ENCODE data around the gene MYO16. TPM values are rescaled to one million over a fixed set of nuclear protein-coding genes. Genes with fewer than 3 reads are reported as not detected.
"Not testable (repeated sequence)": the region's sequence is repeated elsewhere in the genome, so short reads cannot be mapped to it uniquely, and the experiment has no call there.

Gene MYO16
- total and polyA plus RNA-seq, 12 donors = 0.56 to 2.4 (median 1.4) TPM

DNA sequence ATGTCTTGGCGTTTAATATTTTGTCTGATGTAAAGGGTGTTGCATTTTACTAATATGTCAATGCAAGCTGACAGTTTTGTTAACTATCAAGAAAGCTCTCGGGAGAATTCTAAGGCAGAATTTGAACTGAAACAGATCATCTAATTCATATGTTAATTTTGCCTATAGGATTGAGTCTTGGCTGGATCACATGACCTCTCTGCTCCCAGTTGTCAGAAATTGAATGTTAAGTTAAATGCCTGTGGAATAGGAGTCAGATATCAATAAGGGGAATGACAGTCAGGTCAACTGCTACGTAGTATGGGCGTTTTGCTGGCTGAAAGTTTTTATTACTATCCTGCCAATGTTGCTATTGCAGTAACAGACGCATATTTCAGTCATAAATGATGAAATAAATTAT, 358.5 kb downstream of the MYO16 start:
- no peaks in the 10 kb centered on the region for H3K4me1 ChIP-seq (replicated peaks in 1 of 2)
- intact Hi-C loops (cut with DNase I) = no loop called here
- DNase-seq = no peak
- H3K27me3 ChIP-seq = no peaks in the 10 kb centered on the region
- no peaks in the 10 kb centered on the region for H3K36me3 ChIP-seq (replicated peaks in 1 of 2)
- WGBS, 4 donors = 69 to 82% (median 72%) methylated on average over 5 of the region's 5 CpGs
- no peak overlapping the region for H3K27ac ChIP-seq
- H3K4me3 ChIP-seq = no peak overlapping the region
- TF ChIP-seq, protein P1, sequence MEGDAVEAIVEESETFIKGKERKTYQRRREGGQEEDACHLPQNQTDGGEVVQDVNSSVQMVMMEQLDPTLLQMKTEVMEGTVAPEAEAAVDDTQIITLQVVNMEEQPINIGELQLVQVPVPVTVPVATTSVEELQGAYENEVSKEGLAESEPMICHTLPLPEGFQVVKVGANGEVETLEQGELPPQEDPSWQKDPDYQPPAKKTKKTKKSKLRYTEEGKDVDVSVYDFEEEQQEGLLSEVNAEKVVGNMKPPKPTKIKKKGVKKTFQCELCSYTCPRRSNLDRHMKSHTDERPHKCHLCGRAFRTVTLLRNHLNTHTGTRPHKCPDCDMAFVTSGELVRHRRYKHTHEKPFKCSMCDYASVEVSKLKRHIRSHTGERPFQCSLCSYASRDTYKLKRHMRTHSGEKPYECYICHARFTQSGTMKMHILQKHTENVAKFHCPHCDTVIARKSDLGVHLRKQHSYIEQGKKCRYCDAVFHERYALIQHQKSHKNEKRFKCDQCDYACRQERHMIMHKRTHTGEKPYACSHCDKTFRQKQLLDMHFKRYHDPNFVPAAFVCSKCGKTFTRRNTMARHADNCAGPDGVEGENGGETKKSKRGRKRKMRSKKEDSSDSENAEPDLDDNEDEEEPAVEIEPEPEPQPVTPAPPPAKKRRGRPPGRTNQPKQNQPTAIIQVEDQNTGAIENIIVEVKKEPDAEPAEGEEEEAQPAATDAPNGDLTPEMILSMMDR (IDR thresholded peaks at IDR 0.05) = no peak
- TF ChIP-seq POLR2A (IDR thresholded peaks at IDR 0.05) = no peak
- no peaks in the 10 kb centered on the region for H3K9me3 ChIP-seq (replicated peaks in 1 of 3)

DNA sequence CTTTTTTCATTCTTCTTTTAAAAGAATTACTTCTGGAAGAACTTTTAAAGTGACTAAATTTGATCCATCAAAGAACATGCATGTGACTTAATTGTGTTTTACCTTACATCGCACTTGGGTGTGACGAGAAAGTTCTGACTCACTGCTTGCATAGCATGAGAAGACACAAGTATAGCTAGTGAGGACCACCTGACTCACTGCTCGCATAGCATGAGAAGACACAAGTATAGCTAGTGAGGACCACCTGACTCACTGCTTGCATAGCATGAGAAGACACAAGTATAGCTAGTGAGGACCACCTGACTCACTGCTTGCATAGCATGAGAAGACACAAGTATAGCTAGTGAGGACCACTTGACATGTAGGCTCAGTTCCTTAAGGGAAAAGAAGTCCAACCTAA, 362.0 kb downstream of the MYO16 start:
- 72 to 80% (median 77%) methylated on average over 3 of the region's 3 CpGs for WGBS, 4 donors
- H3K27me3 ChIP-seq; H3K4me3 ChIP-seq; H3K27ac ChIP-seq; DNase-seq; H3K9me3 ChIP-seq (replicated peaks in 1 of 3); H3K4me1 ChIP-seq (replicated peaks in 1 of 2); intact Hi-C loops (cut with DNase I); H3K36me3 ChIP-seq (replicated peaks in 1 of 2): not testable (repeated sequence)

DNA sequence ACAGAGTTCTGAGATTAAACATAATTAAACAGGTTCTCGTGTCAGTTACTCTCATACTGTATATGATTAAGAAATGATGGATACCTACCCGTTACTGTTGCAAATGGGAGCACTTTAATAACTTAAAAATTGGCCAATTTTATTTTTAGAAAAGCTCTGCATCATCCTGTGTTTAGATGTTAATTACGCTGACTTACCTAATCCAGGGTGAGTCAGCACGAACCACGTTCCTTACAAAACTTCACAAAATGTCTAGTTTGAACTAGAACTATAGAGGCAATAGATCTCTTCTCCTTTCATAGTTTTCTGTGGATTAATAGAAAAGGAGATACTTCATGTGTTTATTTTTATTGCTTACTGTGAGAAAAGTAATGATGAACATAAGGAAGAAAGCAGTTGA, 363.9 kb downstream of the MYO16 start:
- H3K27me3 ChIP-seq = no peaks in the 10 kb centered on the region
- H3K9me3 ChIP-seq (replicated peaks in 1 of 3) = no peaks in the 10 kb centered on the region
- H3K4me3 ChIP-seq = no peak overlapping the region
- no peak for DNase-seq
- no peak overlapping the region for H3K27ac ChIP-seq
- WGBS, 4 donors = 60 to 88% (median 74%) methylated on average over 5 of the region's 5 CpGs
- TF ChIP-seq, protein P1 (IDR thresholded peaks at IDR 0.05) = no peak
- TF ChIP-seq POLR2A (IDR thresholded peaks at IDR 0.05) = no peak
- H3K36me3 ChIP-seq (replicated peaks in 1 of 2) = no peaks in the 10 kb centered on the region
- H3K4me1 ChIP-seq (replicated peaks in 1 of 2) = no peaks in the 10 kb centered on the region
- intact Hi-C loops (cut with DNase I) = no loop called here

DNA sequence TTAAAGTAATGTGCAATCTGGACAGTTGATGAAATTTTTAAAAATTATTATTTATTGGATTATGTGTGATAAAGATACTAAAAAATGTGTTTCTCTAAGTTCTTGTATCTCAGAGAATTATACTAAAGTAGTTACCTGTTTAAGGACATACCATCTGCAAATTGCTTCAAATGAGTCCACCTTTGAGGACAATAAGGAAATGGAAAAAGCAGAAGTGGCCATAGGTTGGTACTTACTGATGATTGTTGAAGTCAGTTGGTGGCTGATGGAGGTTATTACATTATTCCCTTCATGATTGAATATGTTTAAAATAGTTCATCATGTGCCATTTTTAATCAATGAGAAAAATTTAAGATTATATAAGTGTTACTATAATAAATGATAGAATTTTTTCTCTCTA, 367.0 kb downstream of the MYO16 start:
- H3K27me3 ChIP-seq = no peaks in the 10 kb centered on the region
- no peak for DNase-seq
- intact Hi-C loops (cut with DNase I) = no loop called here
- H3K4me1 ChIP-seq (replicated peaks in 1 of 2) = no peaks in the 10 kb centered on the region
- no peak for TF ChIP-seq POLR2A (IDR thresholded peaks at IDR 0.05)
- TF ChIP-seq, protein P1 (IDR thresholded peaks at IDR 0.05) = no peak
- H3K9me3 ChIP-seq (replicated peaks in 1 of 3) = no peaks in the 10 kb centered on the region
- no peaks in the 10 kb centered on the region for H3K36me3 ChIP-seq (replicated peaks in 1 of 2)
- no peak overlapping the region for H3K27ac ChIP-seq
- H3K4me3 ChIP-seq = no peak overlapping the region

DNA sequence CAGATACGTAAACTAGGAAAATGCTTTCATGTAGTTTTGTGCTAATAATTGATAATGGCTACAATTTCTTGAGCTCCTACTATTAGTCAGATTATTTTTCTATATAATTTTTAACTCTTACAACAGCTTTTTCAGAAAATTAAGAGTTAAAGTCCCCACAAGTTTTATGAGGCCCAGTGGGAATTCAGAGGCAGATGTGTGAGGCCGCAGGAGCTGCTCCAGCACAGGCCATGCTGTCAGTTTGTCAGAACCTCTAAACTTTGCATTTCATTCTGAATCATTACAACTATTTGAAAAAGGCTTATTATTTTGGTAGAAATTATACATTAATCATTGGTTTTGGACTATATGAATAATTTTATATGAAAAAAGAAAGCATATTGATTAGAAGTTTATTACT, 370.8 kb downstream of the MYO16 start:
- H3K36me3 ChIP-seq (replicated peaks in 1 of 2) = no peaks in the 10 kb centered on the region
- TF ChIP-seq, protein P1 (IDR thresholded peaks at IDR 0.05) = no peak
- TF ChIP-seq POLR2A (IDR thresholded peaks at IDR 0.05) = no peak
- no peak overlapping the region for H3K4me3 ChIP-seq
- WGBS, 4 donors = 69 to 87% (median 80%) methylated on average over 2 of the region's 2 CpGs
- H3K9me3 ChIP-seq (replicated peaks in 1 of 3) = no peaks in the 10 kb centered on the region
- H3K4me1 ChIP-seq (replicated peaks in 1 of 2) = no peaks in the 10 kb centered on the region
- DNase-seq = no peak
- intact Hi-C loops (cut with DNase I) = no loop called here
- no peak overlapping the region for H3K27ac ChIP-seq
- H3K27me3 ChIP-seq = no peaks in the 10 kb centered on the region
